IPS-NIHi7 (cell line): ENCODE results near the gene DIS3L2.
A peak's percentile ranks its signal among the peaks of the same experiment; 100 is the strongest.

Experiments
- DNase-seq: peaks from one replicate; pipeline ENCODE4 v3.0.0; 2012; ENCODE audit warnings: mixed read lengths; ENCODE audit errors: extremely low spot score

DIS3L2 gene

GRCh38 chr2:231961349-231962166 is at the start of gene DIS3L2:
Gene DIS3L2, plus strand, starts transcription at chr2:231961713. Its CDS starts 53,215 bp downstream, at chr2:232014928.
- peak; percentile 86 for DNase-seq

- no peak for DNase-seq
These were observed 47.3 kb upstream of the DIS3L2 start for GRCh38 chr2:231914077-231914690.

GRCh38 chr2:231917280-231918066 is 44.0 kb upstream of the DIS3L2 start:
- peak; percentile 53 for DNase-seq

GRCh38 chr2:231918501-231919330 is 42.8 kb upstream of the DIS3L2 start:
- DNase-seq, result no peak

- DNase-seq, result no peak
These were observed 42.0 kb upstream of the DIS3L2 start for GRCh38 chr2:231919341-231920035.

- no peak for DNase-seq
These were observed 41.1 kb upstream of the DIS3L2 start for GRCh38 chr2:231920366-231920765.

GRCh38 chr2:231920795-231921194 is 40.7 kb upstream of the DIS3L2 start:
- no peak for DNase-seq

GRCh38 chr2:231922311-231923009 is 39.1 kb upstream of the DIS3L2 start:
- no peak for DNase-seq

GRCh38 chr2:231923010-231923344 is 38.5 kb upstream of the DIS3L2 start:
- no peak for DNase-seq

GRCh38 chr2:231923951-231924888 is 37.3 kb upstream of the DIS3L2 start:
- no peak for DNase-seq

- DNase-seq, result no peak
These were observed 36.6 kb upstream of the DIS3L2 start for GRCh38 chr2:231924889-231925275.

- DNase-seq, result peak; percentile 91
These were observed 36.0 kb upstream of the DIS3L2 start for GRCh38 chr2:231925303-231926179.

GRCh38 chr2:231926180-231926741 is 35.3 kb upstream of the DIS3L2 start, which contains the start of gene NPPC:
Gene NPPC, minus strand, starts transcription at chr2:231926396. Its CDS starts 147 bp downstream, at chr2:231926249.
- DNase-seq, result peak; percentile 82

GRCh38 chr2:231926761-231927565 is 34.5 kb upstream of the DIS3L2 start:
- DNase-seq, result peak; percentile 50

GRCh38 chr2:231927566-231927890 is 34.0 kb upstream of the DIS3L2 start:
- DNase-seq, result peak; percentile 15

- DNase-seq, result peak; percentile 32
These were observed 33.0 kb upstream of the DIS3L2 start for GRCh38 chr2:231928481-231928880.
